ENCODE data around the gene NAA35. TPM values are rescaled to one million over a fixed set of nuclear protein-coding genes. Genes with fewer than 3 reads are reported as not detected.

NAA35 gene
- total and polyA plus RNA-seq, 11 donors = 4.0 to 21.8 (median 16.5) TPM

DNA sequence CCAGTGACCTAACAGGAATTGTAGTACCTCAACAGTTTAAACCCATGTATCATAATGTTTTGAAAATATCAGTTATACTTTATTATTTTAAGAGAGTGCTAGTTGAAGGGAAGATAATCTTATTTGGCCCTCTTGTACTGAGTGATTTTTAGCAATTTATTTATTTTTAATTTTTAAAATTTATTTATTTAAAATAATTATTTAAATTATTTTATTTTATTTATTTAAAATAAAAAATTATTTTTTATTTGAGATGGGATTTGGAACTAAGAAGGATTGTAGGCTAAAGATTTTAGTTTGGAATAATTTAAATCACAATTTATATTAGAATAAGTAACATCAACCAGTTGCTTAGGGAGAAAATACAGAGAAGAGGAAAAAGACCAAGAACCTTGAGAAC is 54.2 kb downstream of the NAA35 start:
- Histone ChIP-seq H3K9me3 (no peaks in the 10 kb centered on the region), H3K36me3 (peaks cover 0 to 55% (median 30%) of the 10 kb centered on the region in 9 donors), H3K4me1 (no peaks in the 10 kb centered on the region), H3K27me3 (no peaks in the 10 kb centered on the region), H3K4me3 (no peak overlapping the region), H3K27ac (no peak overlapping the region)
- TF ChIP-seq, protein P1, sequence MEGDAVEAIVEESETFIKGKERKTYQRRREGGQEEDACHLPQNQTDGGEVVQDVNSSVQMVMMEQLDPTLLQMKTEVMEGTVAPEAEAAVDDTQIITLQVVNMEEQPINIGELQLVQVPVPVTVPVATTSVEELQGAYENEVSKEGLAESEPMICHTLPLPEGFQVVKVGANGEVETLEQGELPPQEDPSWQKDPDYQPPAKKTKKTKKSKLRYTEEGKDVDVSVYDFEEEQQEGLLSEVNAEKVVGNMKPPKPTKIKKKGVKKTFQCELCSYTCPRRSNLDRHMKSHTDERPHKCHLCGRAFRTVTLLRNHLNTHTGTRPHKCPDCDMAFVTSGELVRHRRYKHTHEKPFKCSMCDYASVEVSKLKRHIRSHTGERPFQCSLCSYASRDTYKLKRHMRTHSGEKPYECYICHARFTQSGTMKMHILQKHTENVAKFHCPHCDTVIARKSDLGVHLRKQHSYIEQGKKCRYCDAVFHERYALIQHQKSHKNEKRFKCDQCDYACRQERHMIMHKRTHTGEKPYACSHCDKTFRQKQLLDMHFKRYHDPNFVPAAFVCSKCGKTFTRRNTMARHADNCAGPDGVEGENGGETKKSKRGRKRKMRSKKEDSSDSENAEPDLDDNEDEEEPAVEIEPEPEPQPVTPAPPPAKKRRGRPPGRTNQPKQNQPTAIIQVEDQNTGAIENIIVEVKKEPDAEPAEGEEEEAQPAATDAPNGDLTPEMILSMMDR (IDR thresholded peaks at IDR 0.05) = no peak
- no peak for TF ChIP-seq POLR2A (IDR thresholded peaks at IDR 0.05)
- ATAC-seq (no peak), DNase-seq (no peak)
- intact Hi-C loops (cut with DNase I) = no loop called here

DNA sequence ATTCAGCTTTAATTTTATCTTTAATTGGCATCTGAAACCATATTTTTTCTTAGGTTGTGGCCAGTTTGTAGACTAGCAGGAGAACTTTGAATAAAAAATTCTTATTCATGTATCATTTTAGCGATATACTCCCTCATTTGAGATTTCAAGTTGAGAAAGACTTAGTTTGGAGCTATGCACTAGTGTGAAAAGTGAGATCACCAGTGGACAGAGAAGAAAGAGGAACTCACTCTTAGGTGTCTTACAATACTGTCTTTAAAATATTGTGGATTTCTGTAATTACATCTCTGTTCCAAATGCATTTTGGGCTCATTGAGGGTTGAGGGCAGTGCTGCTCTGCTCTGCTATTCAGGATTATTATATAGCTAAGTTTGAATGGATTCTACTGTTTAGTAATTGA is 54.7 kb downstream of the NAA35 start:
- Histone ChIP-seq H3K4me3 (no peak overlapping the region), H3K27ac (no peak overlapping the region), H3K4me1 (no peaks in the 10 kb centered on the region), H3K27me3 (no peaks in the 10 kb centered on the region), H3K9me3 (no peaks in the 10 kb centered on the region), H3K36me3 (peaks cover 0 to 58% (median 27%) of the 10 kb centered on the region in 9 donors)
- TF ChIP-seq POLR2A (IDR thresholded peaks at IDR 0.05) = no peak
- TF ChIP-seq, protein P1 (IDR thresholded peaks at IDR 0.05) = no peak
- WGBS, 4 donors = 96 to 100% (median 98%) methylated on average over 1 of the region's 1 CpG
- intact Hi-C loops (cut with DNase I) = no loop called here
- no peak for DNase-seq
- ATAC-seq = no peak

- peaks cover 0 to 17% (median 6%) of the 10 kb centered on the region in 12 donors for H3K9me3 ChIP-seq
- ATAC-seq (no peak), DNase-seq (no peak)
- no peak overlapping the region for H3K27ac ChIP-seq
- intact Hi-C loops (cut with DNase I) = no loop called here
- whole genome bisulfite sequencing, 4 donors = 94 to 100% (median 100%) methylated on average over 1 of the region's 1 CpG
- H3K4me1 ChIP-seq = no peaks in the 10 kb centered on the region
- TF ChIP-seq, protein P1 (IDR thresholded peaks at IDR 0.05) = no peak
- H3K36me3 ChIP-seq = peaks cover 0 to 86% (median 73%) of the 10 kb centered on the region in 9 donors
- H3K4me3 ChIP-seq = no peak overlapping the region
- no peaks in the 10 kb centered on the region for H3K27me3 ChIP-seq
These were observed 64.4 kb downstream of the NAA35 start for GRCh38 chr9:86005253-86005775.

DNA sequence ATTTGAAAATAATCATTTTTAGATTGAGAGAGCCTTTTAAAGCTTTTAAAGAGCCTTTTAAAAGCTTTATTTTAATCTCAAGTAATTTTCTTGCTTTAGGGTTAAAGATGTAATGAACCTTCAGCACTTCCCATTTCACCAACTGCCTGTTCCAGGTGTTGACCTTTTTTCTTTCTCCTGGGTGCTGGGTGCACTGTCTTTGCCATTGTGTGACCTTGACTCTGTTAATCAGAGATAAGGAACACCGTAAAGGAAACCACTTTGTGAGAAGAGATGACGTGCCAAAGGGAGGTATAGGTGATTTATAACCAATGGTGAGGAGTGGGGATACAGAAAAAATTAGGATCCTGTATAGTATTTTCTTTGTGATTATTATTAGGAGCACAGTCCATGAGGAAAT is 68.2 kb downstream of the NAA35 start:
- H3K4me1 ChIP-seq = no peaks in the 10 kb centered on the region
- H3K4me3 ChIP-seq = no peak overlapping the region
- TF ChIP-seq, protein P1 (IDR thresholded peaks at IDR 0.05) = no peak
- no peak for TF ChIP-seq POLR2A (IDR thresholded peaks at IDR 0.05)
- WGBS, 4 donors = 40 to 62% (median 48%) methylated on average over 2 of the region's 2 CpGs
- peaks cover 0 to 17% (median 6%) of the 10 kb centered on the region in 12 donors for H3K9me3 ChIP-seq
- ATAC-seq (no peak), DNase-seq (no peak)
- intact Hi-C loops (cut with DNase I) = no loop called here
- H3K27ac ChIP-seq = no peak overlapping the region
- H3K36me3 ChIP-seq = peaks cover 0 to 98% (median 91%) of the 10 kb centered on the region in 9 donors
- no peaks in the 10 kb centered on the region for H3K27me3 ChIP-seq

All from heart left ventricle (tissue), 16 donors.